Measurements from ENCODE around the gene MORC2. TPM values are rescaled to one million over a fixed set of nuclear protein-coding genes. Genes with fewer than 3 reads are reported as not detected.

Gene MORC2
- total and polyA plus RNA-seq, 8 donors: 4.4 to 64.8 (median 17.0) TPM

DNA sequence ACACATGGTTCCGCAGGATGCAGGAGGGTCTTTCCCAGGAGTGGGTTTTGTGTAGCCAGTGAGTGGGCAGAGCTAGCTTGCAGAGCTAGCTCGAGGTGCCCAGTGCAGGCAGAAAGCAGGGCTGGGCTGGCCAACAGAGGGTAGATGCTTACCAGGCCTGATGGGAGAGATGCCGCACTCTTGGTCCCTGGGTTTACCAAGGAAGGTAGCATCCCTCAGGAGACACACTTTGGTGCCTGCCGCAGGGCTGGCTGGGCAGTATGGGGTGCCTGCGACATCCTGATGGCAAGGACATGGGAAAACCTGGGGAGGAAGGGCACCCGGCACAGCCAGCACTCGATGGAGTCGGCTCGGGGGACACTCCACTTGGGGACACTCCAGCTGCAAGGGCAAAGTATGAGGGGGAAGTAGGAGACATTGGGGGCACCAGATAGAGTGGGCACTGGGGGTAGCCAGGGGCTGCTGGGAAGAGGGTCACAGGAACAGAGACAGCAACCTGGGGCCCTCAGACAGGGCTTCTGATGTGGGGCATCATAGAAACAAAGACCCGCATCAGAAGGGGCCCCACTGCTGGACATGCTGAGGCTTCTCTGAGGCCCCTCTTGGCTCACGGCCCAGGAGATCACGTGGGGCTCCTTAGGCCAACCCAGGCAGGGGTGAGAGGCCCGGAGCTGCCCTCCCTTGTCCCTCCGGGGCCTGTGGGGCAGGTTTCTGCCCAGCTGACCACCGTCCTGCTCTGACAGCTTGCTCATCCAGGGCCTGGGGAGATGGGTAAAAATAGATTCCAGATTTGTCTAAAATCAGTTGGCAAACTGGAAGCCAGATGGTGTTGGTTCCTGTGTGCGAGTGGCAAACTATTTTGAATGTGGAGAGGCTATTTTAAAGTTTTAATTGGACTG is 89.8 kb downstream of the MORC2 start:
- Histone ChIP-seq H3K27ac (no peak overlapping the region), H3K4me3 (no peak overlapping the region), H3K4me1 (peaks cover 0 to 13% (median 12%) of the 10 kb centered on the region in 4 donors), H3K9me3 (no peaks in the 10 kb centered on the region), H3K27me3 (no peaks in the 10 kb centered on the region), H3K36me3 (no peaks in the 10 kb centered on the region)
- intact Hi-C loops (cut with DNase I; ENCODE audit: low total_unique reads): no loop called here
- 69 to 73% (median 71%) methylated on average over 16 of the region's 16 CpGs for WGBS, 5 donors
- no peak for TF ChIP-seq POLR2A (IDR thresholded peaks at IDR 0.05)
- TF ChIP-seq, protein P1, sequence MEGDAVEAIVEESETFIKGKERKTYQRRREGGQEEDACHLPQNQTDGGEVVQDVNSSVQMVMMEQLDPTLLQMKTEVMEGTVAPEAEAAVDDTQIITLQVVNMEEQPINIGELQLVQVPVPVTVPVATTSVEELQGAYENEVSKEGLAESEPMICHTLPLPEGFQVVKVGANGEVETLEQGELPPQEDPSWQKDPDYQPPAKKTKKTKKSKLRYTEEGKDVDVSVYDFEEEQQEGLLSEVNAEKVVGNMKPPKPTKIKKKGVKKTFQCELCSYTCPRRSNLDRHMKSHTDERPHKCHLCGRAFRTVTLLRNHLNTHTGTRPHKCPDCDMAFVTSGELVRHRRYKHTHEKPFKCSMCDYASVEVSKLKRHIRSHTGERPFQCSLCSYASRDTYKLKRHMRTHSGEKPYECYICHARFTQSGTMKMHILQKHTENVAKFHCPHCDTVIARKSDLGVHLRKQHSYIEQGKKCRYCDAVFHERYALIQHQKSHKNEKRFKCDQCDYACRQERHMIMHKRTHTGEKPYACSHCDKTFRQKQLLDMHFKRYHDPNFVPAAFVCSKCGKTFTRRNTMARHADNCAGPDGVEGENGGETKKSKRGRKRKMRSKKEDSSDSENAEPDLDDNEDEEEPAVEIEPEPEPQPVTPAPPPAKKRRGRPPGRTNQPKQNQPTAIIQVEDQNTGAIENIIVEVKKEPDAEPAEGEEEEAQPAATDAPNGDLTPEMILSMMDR (IDR thresholded peaks at IDR 0.05): no peak
- no peak for TF ChIP-seq POLR2AphosphoS5 (IDR thresholded peaks at IDR 0.05)
- no peak for TF ChIP-seq EP300 (IDR thresholded peaks at IDR 0.05)
- DNase-seq: peak in 1 of 2 donors; percentile 68

- H3K36me3 ChIP-seq: no peaks in the 10 kb centered on the region
- H3K9me3 ChIP-seq: no peaks in the 10 kb centered on the region
- intact Hi-C loops (cut with DNase I; ENCODE audit: low total_unique reads): no loop called here
- H3K27me3 ChIP-seq: no peaks in the 10 kb centered on the region
- H3K4me1 ChIP-seq: peaks cover 0 to 13% (median 12%) of the 10 kb centered on the region in 4 donors
- DNase-seq: peak in 1 of 2 donors; percentile 7
- TF ChIP-seq POLR2A (IDR thresholded peaks at IDR 0.05): no peak
- no peak overlapping the region for H3K27ac ChIP-seq
- 84 to 87% (median 86%) methylated on average over 13 to 15 of the region's 15 CpGs for WGBS, 5 donors
- no peak overlapping the region for H3K4me3 ChIP-seq
These were observed 90.7 kb downstream of the MORC2 start for GRCh38 chr22:30877662-30878515.

GRCh38 chr22:30876915-30877553 is 91.5 kb downstream of the MORC2 start:
- Histone ChIP-seq H3K36me3 (no peaks in the 10 kb centered on the region), H3K27ac (no peak overlapping the region), H3K4me1 (peaks cover 0 to 13% (median 11%) of the 10 kb centered on the region in 4 donors), H3K27me3 (no peaks in the 10 kb centered on the region), H3K9me3 (no peaks in the 10 kb centered on the region), H3K4me3 (no peak overlapping the region)
- WGBS, 5 donors: 48 to 53% (median 50%) methylated on average over 8 to 9 of the region's 9 CpGs
- DNase-seq: peak in 1 of 2 donors; percentile 84
- no peak for TF ChIP-seq POLR2AphosphoS5 (IDR thresholded peaks at IDR 0.05)
- no peak for TF ChIP-seq POLR2A (IDR thresholded peaks at IDR 0.05)
- TF ChIP-seq, protein P1 (IDR thresholded peaks at IDR 0.05): no peak
- no peak for TF ChIP-seq EP300 (IDR thresholded peaks at IDR 0.05)
- intact Hi-C loops (cut with DNase I; ENCODE audit: low total_unique reads): no loop called here

GRCh38 chr22:30876221-30876751 is 92.3 kb downstream of the MORC2 start:
- no peaks in the 10 kb centered on the region for H3K9me3 ChIP-seq
- TF ChIP-seq, protein P1 (IDR thresholded peaks at IDR 0.05): no peak
- TF ChIP-seq POLR2A (IDR thresholded peaks at IDR 0.05) (no peak), POLR2AphosphoS5 (IDR thresholded peaks at IDR 0.05) (no peak), EP300 (IDR thresholded peaks at IDR 0.05) (no peak)
- no peaks in the 10 kb centered on the region for H3K27me3 ChIP-seq
- H3K27ac ChIP-seq: no peak overlapping the region
- intact Hi-C loops (cut with DNase I; ENCODE audit: low total_unique reads): no loop called here
- peaks cover 0 to 5% (median 3%) of the 10 kb centered on the region in 4 donors for H3K4me1 ChIP-seq
- peaks cover 0 to 7% (median 0%) of the 10 kb centered on the region in 4 donors for H3K36me3 ChIP-seq
- 90 to 96% (median 93%) methylated on average over 9 of the region's 9 CpGs for WGBS, 5 donors
- DNase-seq: peak in 1 of 2 donors; percentile 1
- no peak overlapping the region for H3K4me3 ChIP-seq
